Measurements from ENCODE around the gene DDOST.

- TF ChIP-seq CTCF (IDR thresholded peaks at IDR 0.05; ENCODE audit: low read depth, low read length) (no peak), POLR2A (IDR thresholded peaks at IDR 0.05; ENCODE audit: extremely low read depth, insufficient read length) (no peak)
These were observed 7.4 kb upstream of the DDOST start for GRCh38 chr1:20668581-20668980.
